Right ventricle myocardium inferior (tissue), 1 donor: ENCODE results near the gene TIE1. TPM values are rescaled to one million over a fixed set of nuclear protein-coding genes. Genes with fewer than 3 reads are reported as not detected.

Experiments used
- ATAC-seq: fragments of 200-7000 bp; cut with Tn5 transposase; one replicate; pipeline ENCODE4 v1.9.1; 2020; ENCODE audit warnings: mild to moderate bottlenecking, moderate library complexity
- DNase-seq: peaks from one replicate; pipeline ENCODE4 v3.0.0; 2021; ENCODE audit errors: missing footprints
- intact Hi-C: fragments of 100-400 bp; cut with DNase I; formaldehyde crosslinking; loops from one replicate; pipeline ENCODE4 v1.11.0; 2022
- total RNA-seq: library from RNA; stranded (reverse); fragmentation: NEBNext Ultra II Directional; extraction: Animal tissue kit (Norgen Biotek cat#: 25700); gene quantifications from one replicate; pipeline ENCODE4 v1.2.1, GENCODE V29; 2021
- donor health status: DM: no; HTN: yes; CAD: no; lungs with severe emphysema.

Gene TIE1
- total RNA-seq, 1 donor from 2014 or later = 22.2 TPM

- peak; percentile 92 for ATAC-seq
- DNase-seq = peak; percentile 91
- intact Hi-C loops = loop anchor here (2.0 to 10.0 kb wide), 2 partner anchors 110 to 404 kb away; no protein-coding TSS in a partner anchor
Measured at GRCh38 chr1:43348809-43349593, 48.2 kb downstream of the TIE1 start.

DNA sequence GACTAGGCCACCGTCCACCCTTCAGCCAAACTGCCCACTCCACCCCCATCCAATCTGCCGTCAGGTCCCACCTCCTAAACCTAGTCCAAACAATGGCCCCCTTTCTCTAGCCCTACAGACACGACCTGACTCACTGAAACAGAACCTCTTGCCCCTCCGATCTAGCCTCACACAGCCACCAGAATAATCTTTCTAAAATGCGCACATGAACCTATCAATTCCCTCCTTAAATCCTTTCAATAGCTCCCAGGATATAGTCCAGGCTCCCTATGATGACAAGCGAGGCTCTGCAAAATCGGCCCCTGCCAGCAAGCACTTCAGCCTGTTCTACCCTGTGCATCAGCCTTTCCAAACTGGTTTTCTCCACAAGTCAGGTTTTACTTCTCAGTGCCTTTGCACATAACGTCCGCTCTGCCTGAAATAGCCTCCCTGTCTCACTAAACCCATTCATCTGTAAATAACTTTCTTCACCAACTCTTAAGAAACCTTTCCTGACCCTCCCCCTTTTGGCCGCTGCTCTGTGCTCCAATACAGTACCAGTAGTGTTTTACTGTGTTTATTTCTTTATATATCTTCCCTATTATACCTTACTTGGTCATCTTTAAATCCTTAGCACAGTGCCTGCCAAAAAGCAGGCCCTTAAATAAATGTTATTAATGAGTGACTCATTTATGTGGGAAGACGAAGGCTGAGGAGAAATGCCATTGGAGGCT, 49.0 kb downstream of the TIE1 start:
- intact Hi-C loops = loop anchor here (2.0 to 10.0 kb wide), 2 partner anchors 111 to 405 kb away; no protein-coding TSS in a partner anchor
- ATAC-seq = peak; percentile 37
- DNase-seq = no peak

GRCh38 chr1:43350976-43351375, 50.2 kb downstream of the TIE1 start:
- intact Hi-C loops = no loop called here
- DNase-seq (no peak), ATAC-seq (no peak)

DNA sequence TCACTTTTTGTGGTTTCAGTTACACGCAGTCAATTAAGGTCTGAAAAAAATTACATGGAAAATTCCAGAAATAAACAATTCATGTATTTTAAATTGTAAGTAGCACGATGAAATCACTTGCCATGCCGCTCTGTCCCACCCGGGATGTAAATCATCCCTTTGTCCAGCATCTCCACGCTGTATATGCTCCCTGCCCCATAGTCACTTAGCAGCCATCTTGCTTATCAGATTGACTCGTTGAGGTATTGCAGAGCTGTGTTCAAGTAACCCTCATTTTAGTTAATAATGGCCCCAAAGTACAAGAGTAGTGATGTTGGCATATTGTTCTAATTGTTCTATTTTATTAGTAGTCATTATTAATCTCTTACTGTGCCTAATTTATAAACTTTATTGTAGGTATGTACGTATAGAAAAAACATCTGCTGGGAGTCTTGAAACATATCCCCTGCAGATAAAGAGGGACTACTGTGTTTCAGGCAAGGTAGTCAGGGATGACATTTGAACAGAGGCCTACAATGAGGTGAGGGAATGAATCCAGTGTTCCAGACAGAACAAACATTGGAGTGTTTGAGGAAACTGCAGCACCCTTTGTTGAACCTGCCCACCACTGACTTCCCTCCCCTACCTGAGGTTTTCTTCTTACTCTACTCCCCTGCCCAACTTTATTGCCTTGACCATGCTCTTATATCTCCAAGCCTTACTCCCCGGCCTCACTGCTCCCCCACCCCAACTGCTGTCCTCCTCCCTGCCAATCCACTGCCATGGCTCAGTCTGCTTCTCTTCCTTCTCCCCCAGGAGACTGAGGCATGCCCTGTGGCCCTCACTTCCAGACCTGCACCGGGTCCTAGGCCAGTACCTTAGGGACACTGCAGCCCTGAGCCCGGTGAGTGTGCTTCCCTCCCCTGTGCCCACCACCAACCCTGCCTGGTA, 50.9 kb downstream of the TIE1 start:
- DNase-seq (no peak), ATAC-seq (no peak)
- intact Hi-C loops = no loop called here

DNA sequence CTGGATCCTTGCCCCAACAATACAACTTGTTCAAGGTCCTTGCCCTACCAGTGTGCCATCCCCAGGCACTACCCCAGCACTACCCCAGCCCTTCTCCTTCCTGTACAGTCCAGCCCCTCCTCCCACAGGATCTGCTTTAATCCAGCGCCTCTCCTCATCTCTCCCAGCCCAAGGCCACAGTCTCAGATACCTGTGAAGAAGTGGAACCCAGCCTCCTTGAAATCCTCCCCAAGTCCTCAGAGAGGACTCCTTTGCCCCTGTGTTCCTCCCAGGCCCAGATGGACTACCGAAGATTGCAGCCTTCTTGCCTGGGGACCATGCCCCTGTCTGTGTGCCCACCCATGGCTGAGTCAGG, 51.5 kb downstream of the TIE1 start:
- no peak for ATAC-seq
- intact Hi-C loops = no loop called here
- no peak for DNase-seq

- DNase-seq (no peak), ATAC-seq (no peak)
- intact Hi-C loops = no loop called here
Measured at GRCh38 chr1:43352881-43353280, 52.1 kb downstream of the TIE1 start.

GRCh38 chr1:43354471-43354870, 53.7 kb downstream of the TIE1 start:
- ATAC-seq (no peak), DNase-seq (no peak)
- intact Hi-C loops = no loop called here

GRCh38 chr1:43354936-43355335, 54.2 kb downstream of the TIE1 start:
- ATAC-seq (no peak), DNase-seq (no peak)
- intact Hi-C loops = no loop called here

DNA sequence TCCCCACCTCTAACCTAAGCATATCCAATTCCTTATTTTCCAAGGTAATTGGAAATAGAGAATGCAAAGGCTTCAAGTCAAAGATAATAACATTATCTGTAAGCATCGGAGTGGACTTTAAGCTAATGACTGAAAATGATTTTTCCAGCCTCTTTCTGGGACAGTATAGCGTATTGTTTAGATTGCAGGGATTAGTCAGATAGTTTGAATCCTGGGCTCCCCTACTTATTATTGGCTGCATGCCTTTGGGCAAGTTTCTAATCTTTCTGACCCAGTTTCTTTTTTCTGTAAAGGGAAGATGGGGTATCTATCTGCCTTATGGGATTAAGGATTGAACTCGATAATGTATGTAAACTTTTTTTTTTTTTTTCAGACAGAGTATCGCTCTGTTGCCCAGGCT, 56.5 kb downstream of the TIE1 start:
- DNase-seq (no peak), ATAC-seq (no peak)
- intact Hi-C loops = no loop called here

DNA sequence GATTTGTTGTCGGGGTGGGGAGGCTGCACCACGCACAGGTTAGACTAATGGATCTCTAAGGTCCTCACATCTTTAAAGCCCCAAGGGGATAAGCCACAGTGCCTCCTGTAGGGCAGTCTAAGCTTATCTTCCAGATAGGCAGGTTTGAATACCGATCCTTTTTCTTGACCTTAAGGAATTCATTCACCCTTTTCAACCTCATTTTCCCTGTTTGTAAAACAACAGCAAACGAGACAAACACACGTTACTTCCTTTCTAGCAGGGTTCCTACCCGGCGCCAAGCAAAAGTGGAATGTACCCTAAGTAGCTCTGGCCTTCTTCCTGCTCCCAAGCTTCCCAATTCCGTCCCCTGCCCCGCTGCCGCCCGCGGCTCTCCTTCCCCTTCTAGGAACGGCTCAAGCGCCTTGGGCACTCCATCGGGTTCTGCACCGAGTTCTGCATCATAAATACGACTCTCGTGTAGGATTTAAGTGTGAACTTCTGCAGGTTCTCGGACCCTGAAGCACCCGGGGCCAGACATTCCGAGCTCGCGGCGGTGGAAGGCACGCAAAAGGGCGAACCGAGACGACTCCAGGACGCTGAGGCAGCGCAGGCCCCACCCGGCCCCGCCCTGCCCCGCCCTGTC, 57.5 kb downstream of the TIE1 start:
- DNase-seq (no peak), ATAC-seq (peak; percentile 36)
- intact Hi-C loops = loop anchor here (2.0 kb wide), 1 partner anchor 119 kb away; no protein-coding TSS in a partner anchor

GRCh38 chr1:43358746-43359693, 58.2 kb downstream of the TIE1 start, which contains the start of gene CDC20:
CDC20 (plus strand) TSS chr1:43358981; CDS start chr1:43359216, 235 bp downstream.
- DNase-seq = peak; percentile 99

GRCh38 chr1:43359696-43360095, 58.9 kb downstream of the TIE1 start:
- ATAC-seq (no peak), DNase-seq (no peak)
- intact Hi-C loops = loop anchor here (2.0 kb wide), 1 partner anchor 121 kb away; no protein-coding TSS in a partner anchor

More at GRCh38 chr1:43358746-43359693, 58.2 kb downstream of the TIE1 start, which contains the start of gene CDC20:
- intact Hi-C loops = loop anchor here (2.0 kb wide), 1 partner anchor 120 kb away; no protein-coding TSS in a partner anchor
- peak; percentile 98 for ATAC-seq

- intact Hi-C loops = no loop called here
- ATAC-seq (no peak), DNase-seq (no peak)
Measured at GRCh38 chr1:43360616-43361015, 59.8 kb downstream of the TIE1 start.

- ATAC-seq (no peak), DNase-seq (no peak)
- intact Hi-C loops = no loop called here
Measured at GRCh38 chr1:43363283-43363934, 62.6 kb downstream of the TIE1 start.

- intact Hi-C loops = no loop called here
- DNase-seq = no peak
Measured at GRCh38 chr1:43363935-43364525, 63.2 kb downstream of the TIE1 start.

DNA sequence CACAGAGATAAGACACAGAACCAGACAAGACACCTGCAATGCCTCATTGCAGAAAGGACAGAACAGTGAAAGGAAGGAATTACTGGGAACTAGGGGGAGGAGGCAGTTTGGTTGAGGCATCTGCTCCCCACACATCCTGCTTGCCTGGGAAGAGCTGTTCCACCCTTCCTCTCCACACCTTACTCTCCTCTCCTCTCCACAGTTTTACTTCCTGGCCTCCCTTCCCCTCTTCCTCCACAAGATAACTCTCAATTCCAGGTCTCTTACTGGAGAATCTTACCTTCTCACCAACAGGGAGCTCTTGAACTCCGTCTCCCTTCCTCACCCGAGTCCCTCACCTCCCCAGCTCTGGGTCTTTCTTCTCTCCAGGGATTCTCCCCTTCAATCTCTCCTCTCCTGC, 64.9 kb downstream of the TIE1 start:
- DNase-seq = no peak
- intact Hi-C loops = loop anchor here (5.0 kb wide), 1 partner anchor 63 kb away; the partner anchor contains the start of gene TIE1
- no peak for ATAC-seq

More at GRCh38 chr1:43363935-43364525, 63.2 kb downstream of the TIE1 start:
- no peak for ATAC-seq
